H1 (cell line): ENCODE data around the gene TNFRSF11A. TPM values are rescaled to one million over a fixed set of nuclear protein-coding genes. Genes with fewer than 3 reads are reported as not detected.

Source experiments
- CTCF ChIA-PET: fragments of 300-600 bp; sonication (Branson Sonifier 250); formaldehyde crosslinking; loops from one replicate; lab custom pipeline; 2021; ENCODE audit not compliant: partially characterized antibody; lab: Charles Lee
- POLR2A ChIA-PET: fragments of 300-600 bp; sonication (Branson Sonifier 250); formaldehyde crosslinking; loops from one replicate; lab custom pipeline; 2021; ENCODE audit warnings: inconsistent platforms; ENCODE audit not compliant: partially characterized antibody; lab: Charles Lee
- DNase-seq, 2 experiments: peaks; one replicate each; pipeline versions ENCODE4 v3.0.0 to v3.0.0-alpha.2; 2010 to 2022; ENCODE audit warnings: low spot score in 2 of 2, low read depth in 1 of 2, mixed read lengths in 1 of 2
- FAIRE-seq: peaks from 2 replicates; lab custom pipeline; 2011; peaks lifted over from hg19 to GRCh38; lab: Jason Lieb, UNC
- H2AFZ ChIP-seq: 2 replicates; pipeline ENCODE4 v1.8.1; 2012; ENCODE audit warnings: low read length, inconsistent platforms
- H2AK5ac ChIP-seq: 2 replicates; pipeline ENCODE4 v1.6.1; 2013; ENCODE audit warnings: low read depth, low read length
- H2BK120ac ChIP-seq: replicated peaks from 2 replicates; pipeline ENCODE3; 2013; ENCODE audit warnings: low read depth, low read length, inconsistent platforms
- H2BK12ac ChIP-seq: 2 replicates; pipeline ENCODE4 v1.6.1; 2013; ENCODE audit warnings: low read depth, low read length
- H2BK15ac ChIP-seq: 2 replicates; pipeline ENCODE4 v1.6.1; 2013; ENCODE audit warnings: low read length
- H2BK20ac ChIP-seq: 2 replicates; pipeline ENCODE4 v1.6.1; 2013; ENCODE audit warnings: low read length
- H2BK5ac ChIP-seq: 2 replicates; pipeline ENCODE4 v1.6.1; 2013; ENCODE audit warnings: low read depth, low read length
- H3K14ac ChIP-seq: 2 replicates; pipeline ENCODE4 v1.6.1; 2013; ENCODE audit warnings: inconsistent platforms; ENCODE audit not compliant: insufficient read length
- H3K18ac ChIP-seq: 2 replicates; pipeline ENCODE4 v1.6.1; 2013; ENCODE audit warnings: low read length; ENCODE audit errors: extremely low read depth
- H3K23ac ChIP-seq: 2 replicates; pipeline ENCODE4 v1.6.1; 2013; ENCODE audit warnings: inconsistent platforms; ENCODE audit not compliant: insufficient read length
- H3K23me2 ChIP-seq: 2 replicates; pipeline ENCODE4 v1.6.1; 2013; ENCODE audit warnings: low read depth, low read length
- H3K27ac ChIP-seq: 2 replicates; pipeline ENCODE4 v1.6.1; 2011; ENCODE audit warnings: low read depth, low read length, inconsistent platforms
- H3K27me3 ChIP-seq, 4 experiments: replicated peaks in 1 of 4; 1 replicate in 1 of 4; 2 replicates in 3 of 4; pipeline versions ENCODE4 v1.6.1 to v1.8.1; 2011 to 2013; ENCODE audit warnings: low read length in 3 of 4, mild to moderate bottlenecking in 3 of 4, inconsistent platforms in 2 of 4, mixed read lengths in 2 of 4, moderate library complexity in 1 of 4; ENCODE audit not compliant: control insufficient read depth in 3 of 4, insufficient read depth in 3 of 4; ENCODE audit errors: extremely low read depth in 1 of 4
- H3K36me3 ChIP-seq, 4 experiments: 2 replicates each; pipeline versions ENCODE4 v1.6.1 to v1.8.1; 2011 to 2013; ENCODE audit warnings: mild to moderate bottlenecking in 4 of 4, low read length in 3 of 4, moderate library complexity in 2 of 4, control low read depth in 1 of 4, inconsistent platforms in 1 of 4; ENCODE audit not compliant: insufficient read depth in 4 of 4, control insufficient read depth in 2 of 4
- H3K4ac ChIP-seq: replicated peaks from 2 replicates; pipeline ENCODE3; 2013; ENCODE audit warnings: low read length, low read depth, mixed read lengths, inconsistent platforms; ENCODE audit not compliant: insufficient read length
- H3K4me1 ChIP-seq, 4 experiments: replicated peaks in 1 of 4; 1 replicate in 1 of 4; 2 replicates in 3 of 4; pipeline versions ENCODE4 v1.6.1 to v1.8.1; 2011 to 2013; ENCODE audit warnings: low read length in 3 of 4, inconsistent platforms in 2 of 4, mixed read lengths in 1 of 4; ENCODE audit not compliant: insufficient read depth in 4 of 4, control insufficient read depth in 3 of 4
- H3K4me2 ChIP-seq, 2 experiments: 2 replicates each; pipeline versions ENCODE4 v1.6.1 to v1.8.1; 2011 to 2013; ENCODE audit warnings: low read depth in 2 of 2, low read length in 2 of 2, control low read depth in 1 of 2, inconsistent platforms in 1 of 2, mild to moderate bottlenecking in 1 of 2; ENCODE audit not compliant: insufficient read depth in 1 of 2
- H3K4me3 ChIP-seq, 4 experiments: fragments of 200-600, 300-600 bp in 1 of 4; sonication (generic), shearing (Covaris generic), sonication (Bioruptor Twin) in 1 of 4; 2 replicates each; pipeline versions ENCODE4 v1.5.1 to v1.8.1; 2011 to 2016; ENCODE audit warnings: low read length in 4 of 4, low read depth in 3 of 4, control low read depth in 2 of 4, inconsistent platforms in 2 of 4, mild to moderate bottlenecking in 2 of 4, mixed read lengths in 1 of 4, moderate library complexity in 1 of 4; ENCODE audit not compliant: insufficient read depth in 2 of 4; ENCODE audit errors: extremely low read depth in 1 of 4
- H3K56ac ChIP-seq: replicated peaks from 2 replicates; pipeline ENCODE3; 2013; ENCODE audit warnings: low read depth, mild to moderate bottlenecking, mixed read lengths, low read length, inconsistent platforms; ENCODE audit not compliant: insufficient read length
- H3K79me1 ChIP-seq: 2 replicates; pipeline ENCODE4 v1.6.1; 2013; ENCODE audit warnings: low read depth, low read length, control low read depth
- H3K79me2 ChIP-seq, 2 experiments: 2 replicates each; pipeline versions ENCODE4 v1.6.1 to v1.8.1; 2012 to 2013; ENCODE audit warnings: low read length in 2 of 2, mild to moderate bottlenecking in 2 of 2, inconsistent platforms in 1 of 2; ENCODE audit not compliant: insufficient read depth in 2 of 2, control insufficient read depth in 1 of 2
- H3K9ac ChIP-seq, 4 experiments: replicated peaks in 1 of 4; 1 replicate in 1 of 4; 2 replicates in 3 of 4; pipeline versions ENCODE4 v1.6.1 to v1.8.1; 2011 to 2013; ENCODE audit warnings: low read depth in 3 of 4, low read length in 3 of 4, control low read depth in 2 of 4, mild to moderate bottlenecking in 2 of 4, moderate library complexity in 2 of 4, inconsistent platforms in 1 of 4; ENCODE audit errors: extremely low read depth in 1 of 4
- H3K9me3 ChIP-seq, 2 experiments: 2 replicates each; pipeline versions ENCODE4 v1.6.1 to v1.8.1; 2012 to 2013; ENCODE audit warnings: mild to moderate bottlenecking in 2 of 2, moderate library complexity in 2 of 2, control low read depth in 1 of 2, inconsistent platforms in 1 of 2, low read depth in 1 of 2, low read length in 1 of 2, mixed read lengths in 1 of 2; ENCODE audit not compliant: insufficient read depth in 2 of 2
- H4K20me1 ChIP-seq, 2 experiments: replicated peaks in 1 of 2; 2 replicates each; pipeline versions ENCODE3 to v1.8.1; 2011 to 2013; ENCODE audit warnings: inconsistent platforms in 2 of 2, low read length in 2 of 2, mild to moderate bottlenecking in 1 of 2; ENCODE audit not compliant: insufficient read depth in 2 of 2, control insufficient read depth in 1 of 2
- H4K5ac ChIP-seq: 2 replicates; pipeline ENCODE4 v1.6.1; 2013; ENCODE audit warnings: low read length, low read depth, mixed read lengths, inconsistent platforms; ENCODE audit not compliant: insufficient read length
- H4K8ac ChIP-seq: 2 replicates; pipeline ENCODE4 v1.8.0; 2013; ENCODE audit warnings: mild to moderate bottlenecking, moderate library complexity, low read length, inconsistent platforms; ENCODE audit not compliant: insufficient read depth; ENCODE audit errors: extremely low read depth
- H4K91ac ChIP-seq: replicated peaks from 2 replicates; pipeline ENCODE3; 2013; ENCODE audit warnings: low read length, mixed read lengths, inconsistent platforms; ENCODE audit not compliant: insufficient read length
- TEAD4 ChIP-seq: IDR thresholded peaks from 2 replicates; pipeline ENCODE4 v1.6.1; 2012; ENCODE audit warnings: low read depth, low read length, inconsistent platforms, mixed read lengths
- WGBS, 2 experiments: shearing (Covaris generic) in 1 of 2; methylation state at CpG; one replicate each; pipeline versions ENCODE4 v1.1.6 to v1.1.7; 2013 to 2015; ENCODE audit warnings: low lambda C conversion rate in 2 of 2, mixed read lengths in 2 of 2, inconsistent platforms in 1 of 2, low coverage in 1 of 2, missing lambda C conversion rate in 1 of 2; ENCODE audit not compliant: insufficient replicate concordance in 2 of 2, insufficient coverage in 1 of 2, insufficient read length in 1 of 2; ENCODE audit errors: extremely low coverage in 1 of 2, missing lambda C conversion rate in 1 of 2; 5-methylcytosine and 5-hydroxymethylcytosine counted together
- polyA plus RNA-seq, 7 experiments: library from polyadenylated mRNA; depleted of rRNA in 3 of 7; stranded (reverse) in 5 of 7; unstranded in 2 of 7; fragments of >200 nt in 5 of 7; fragments of 200-250 nt in 2 of 7; gene quantifications; 1 replicate in 5 of 7; 2 replicates in 1 of 7; 4 replicates in 1 of 7; pipeline versions ENCODE4 v1.2.1 to v1.2.3, GENCODE V29; 2011 to 2013; ENCODE audit warnings: missing spikeins in 2 of 7, mixed read lengths in 2 of 7
- total RNA-seq: library from RNA; stranded (reverse); fragmentation: NEBNext Ultra II Directional; extraction: Animal tissue kit (Norgen Biotek cat#: 25700); gene quantifications from 2 replicates; pipeline ENCODE4 v1.2.1, GENCODE V29; 2021

Gene TNFRSF11A
- total and polyA plus RNA-seq, 2 of the 8 experiments (the other 6 are each of a cell fraction or from before 2014, with no cell fraction given): 8.7 to 10.6 TPM

- H4K91ac ChIP-seq: no peak overlapping the region
- no peak overlapping the region for H2BK120ac ChIP-seq
- H3K9ac ChIP-seq: no peak overlapping the region
- ChIA-PET CTCF (interaction anchor here (0.7 to 1.2 kb wide), 2 partner anchors 13 to 26 kb away, joined by 3 to 4 read pairs; no protein-coding TSS in a partner anchor), POLR2A (interaction anchor here (0.6 kb wide), 1 partner anchor 790 kb away, joined by 3 read pairs; no protein-coding TSS in a partner anchor)
- no peak overlapping the region for H3K23ac ChIP-seq
- H2BK12ac ChIP-seq: no peak overlapping the region; the same call in 1 of the 2 replicates
- peaks cover 0 to 17% (median 7%) of the 10 kb centered on the region in 4 experiments; a peak in 5 of 7 replicates for H3K4me1 ChIP-seq
- DNase-seq (no peak), FAIRE-seq (no peak)
- H2BK15ac ChIP-seq: no peak overlapping the region
- H3K18ac ChIP-seq: no peak overlapping the region
- H2BK5ac ChIP-seq: no peak overlapping the region
- H3K79me2 ChIP-seq: no peaks in the 10 kb centered on the region
- WGBS, 2 experiments: 90% methylated on average over 4 of the region's 4 CpGs; no CpG with 5 or more reads in 1 of the 2 experiments
- H4K20me1 ChIP-seq: no peaks in the 10 kb centered on the region
- no peak overlapping the region for H3K56ac ChIP-seq
- no peaks in the 10 kb centered on the region for H3K27me3 ChIP-seq
- no peak overlapping the region for H2AK5ac ChIP-seq
- no peak overlapping the region for H2BK20ac ChIP-seq
- no peak overlapping the region for H3K14ac ChIP-seq
- H3K79me1 ChIP-seq: no peaks in the 10 kb centered on the region; the same call in 1 of the 2 replicates
- no peak overlapping the region for H4K8ac ChIP-seq
- no peak overlapping the region for H3K4me2 ChIP-seq
- TF ChIP-seq TEAD4: no peak
- no peak overlapping the region for H3K27ac ChIP-seq
- H2AFZ ChIP-seq: no peak overlapping the region
- no peak overlapping the region for H3K4ac ChIP-seq
- no peaks in the 10 kb centered on the region for H3K23me2 ChIP-seq
- no peak overlapping the region for H4K5ac ChIP-seq
- H3K36me3 ChIP-seq: peaks cover 0 to 17% (median under 1%) of the 10 kb centered on the region in 4 experiments; a peak in 2 of 8 replicates
- H3K9me3 ChIP-seq: no peaks in the 10 kb centered on the region
- no peak overlapping the region for H3K4me3 ChIP-seq
Observed at GRCh38 chr18:62372882-62373281, 47.8 kb downstream of the TNFRSF11A start.
